Stimulated activated CD8-positive, alpha-beta memory T cell treated with anti-CD3 and anti-CD28 coated beads, Interleukin-12 subunit alpha, Interleukin-12 subunit beta, amount 100 ng/mL, for 1 hour (primary cell): Measurements from ENCODE around the gene RGS5.

Source experiments
- DNase-seq: peaks from one replicate; pipeline ENCODE4 v3.0.0-alpha.2; 2020; ENCODE audit warnings: low read depth

RGS5 gene

DNA sequence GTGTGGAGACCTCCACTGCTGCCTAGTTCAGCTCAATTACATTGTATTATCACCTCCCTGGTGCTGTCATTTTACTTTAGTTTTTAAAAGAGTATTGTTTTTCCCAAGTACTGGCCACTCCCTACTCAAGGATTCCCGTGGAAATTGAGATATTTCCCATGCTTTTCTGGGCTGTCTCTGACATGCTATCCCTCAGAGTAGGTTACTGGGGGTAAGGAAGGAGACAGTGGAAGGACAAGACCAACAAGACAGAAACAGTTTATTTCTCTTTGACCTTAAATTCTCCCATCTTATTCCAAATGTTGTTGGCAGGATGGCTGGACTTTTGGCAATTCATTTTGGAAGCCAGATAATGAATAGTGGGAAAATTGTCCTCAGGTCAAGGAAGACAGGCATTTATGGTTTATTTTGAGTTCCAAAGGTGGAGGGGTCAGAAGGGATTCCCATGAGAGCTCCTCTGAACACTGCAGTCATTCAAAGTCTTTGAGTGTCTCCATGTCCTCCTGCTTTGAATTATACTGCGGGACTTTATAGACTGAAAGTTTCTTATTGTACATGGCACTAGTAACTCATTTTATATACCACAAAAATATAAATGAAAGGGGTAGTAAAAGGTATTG is 20.3 kb downstream of the RGS5 start:
- no peak for DNase-seq

DNA sequence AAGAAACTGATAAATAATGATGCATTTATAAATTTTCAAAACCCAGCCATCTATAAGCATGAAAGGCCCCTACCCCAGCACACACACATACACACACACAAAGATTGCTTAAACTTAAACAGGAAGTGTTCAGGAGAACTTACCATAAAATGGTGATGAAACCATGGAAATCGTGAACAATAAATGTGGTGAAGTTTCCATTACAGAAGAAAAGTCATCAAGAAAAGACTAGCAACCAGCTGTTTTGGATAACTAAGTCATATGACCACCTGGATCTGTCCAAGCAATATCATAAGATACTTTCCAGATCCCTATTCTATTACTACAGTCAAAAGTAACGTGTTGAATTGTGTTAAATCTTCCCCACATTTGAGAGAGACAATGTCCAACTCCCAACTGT is 24.1 kb downstream of the RGS5 start:
- no peak for DNase-seq

- no peak for DNase-seq
Measured at GRCh38 chr1:163176797-163177196, 25.9 kb downstream of the RGS5 start.

DNA sequence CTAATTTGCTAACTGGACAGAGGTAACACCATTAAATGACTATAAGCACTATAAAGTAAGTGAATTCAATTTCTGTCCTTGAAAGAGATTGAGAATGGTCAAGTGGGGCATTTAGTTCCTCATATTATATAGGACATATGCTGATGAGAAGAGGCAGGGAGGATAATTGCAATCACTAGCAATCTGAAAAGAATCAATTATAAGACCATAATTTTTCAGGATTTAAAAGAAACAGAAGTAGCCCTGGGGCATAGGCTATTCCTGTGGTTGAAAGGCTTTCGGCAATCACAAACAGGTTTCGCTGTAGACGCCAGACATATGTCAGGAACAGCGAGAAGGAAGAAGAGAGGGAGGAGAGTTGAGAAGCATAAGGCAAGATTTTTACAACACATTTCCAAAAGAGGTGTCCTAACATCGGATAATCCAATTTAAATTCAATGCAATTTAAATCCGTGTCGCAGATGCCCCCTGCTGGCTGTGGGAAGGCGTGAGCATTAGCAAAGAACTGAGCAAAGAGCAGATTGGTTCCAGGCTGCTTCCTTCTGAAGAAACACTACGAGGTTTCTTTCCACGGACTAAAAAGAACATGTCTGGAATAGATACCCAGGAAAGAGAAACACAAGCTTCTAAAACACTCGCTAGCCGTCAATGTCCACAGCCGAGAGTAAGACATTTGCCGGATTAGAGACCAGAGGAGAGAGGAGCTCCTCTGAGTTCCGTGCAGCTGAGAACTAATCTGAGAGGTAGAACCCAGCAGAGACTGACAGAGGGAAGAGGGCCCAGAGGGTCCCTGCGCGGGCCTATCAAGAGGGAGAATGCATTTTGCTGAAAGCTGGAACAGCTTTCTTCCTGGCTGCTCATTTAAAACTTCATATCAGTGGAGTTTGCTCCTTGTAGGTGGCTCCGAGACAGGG is 27.9 kb downstream of the RGS5 start:
- DNase-seq, result no peak

DNA sequence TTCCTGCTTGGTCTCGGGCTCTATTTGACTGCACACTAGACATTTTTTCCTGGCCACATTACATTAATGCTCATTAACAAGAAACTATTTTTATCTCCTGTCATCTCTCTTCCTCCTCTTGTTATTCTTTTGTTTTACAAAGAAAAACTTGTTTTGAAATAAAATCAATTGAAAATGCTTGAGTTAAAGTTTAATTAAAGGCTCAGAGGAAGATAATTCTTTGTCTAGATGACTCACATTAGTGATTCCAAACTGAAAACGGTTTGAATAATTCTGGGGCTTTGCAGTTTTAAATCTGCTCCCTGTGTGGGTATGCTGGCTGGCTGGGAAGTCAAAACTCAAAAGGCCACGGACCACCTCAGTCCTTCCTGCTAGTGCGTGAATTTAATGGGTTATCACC is 29.6 kb downstream of the RGS5 start:
- DNase-seq, result no peak

DNA sequence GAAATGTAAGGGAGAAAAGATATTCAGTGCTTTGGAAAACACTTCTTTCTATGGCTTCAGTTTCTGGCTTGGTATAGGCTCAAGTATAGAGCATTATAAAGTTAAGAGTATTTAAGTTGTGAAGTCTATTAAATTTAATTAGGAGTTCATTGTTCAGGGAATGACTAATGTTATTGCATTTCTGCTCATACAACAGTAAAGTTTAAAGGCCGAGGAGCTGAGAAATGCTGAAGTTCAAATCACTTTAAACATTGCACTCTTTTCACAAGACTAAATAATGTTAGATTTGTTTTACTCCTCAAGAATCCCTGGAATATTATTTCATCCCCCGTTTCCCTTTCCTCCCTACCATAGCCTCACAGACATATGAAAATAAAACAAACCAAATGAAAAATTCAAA is 30.1 kb downstream of the RGS5 start:
- no peak for DNase-seq

GRCh38 chr1:163171826-163172225 is 30.9 kb downstream of the RGS5 start:
- no peak for DNase-seq

GRCh38 chr1:163170975-163171676 is 31.6 kb downstream of the RGS5 start:
- no peak for DNase-seq

DNA sequence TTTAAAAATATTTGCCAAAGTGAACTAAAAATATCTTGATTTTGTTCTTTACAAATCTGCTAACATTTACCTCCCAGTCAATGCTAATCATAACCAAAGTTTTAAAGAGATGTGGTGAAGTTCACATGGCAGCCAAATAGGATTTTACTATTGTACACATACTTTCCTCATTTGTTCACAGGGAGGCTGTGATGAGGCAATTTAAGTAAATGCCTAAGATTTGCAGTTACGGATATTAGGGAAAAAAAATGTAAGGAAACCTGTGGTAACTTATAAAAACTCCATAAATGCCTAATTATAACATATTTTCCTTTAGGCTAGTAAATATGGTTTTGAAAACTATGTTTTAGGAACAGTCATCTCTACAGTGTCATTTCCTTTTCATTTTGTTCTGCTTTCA is 32.4 kb downstream of the RGS5 start:
- DNase-seq, result no peak

- no peak for DNase-seq
Measured at GRCh38 chr1:163169553-163169952, 33.2 kb downstream of the RGS5 start.

- no peak for DNase-seq
Measured at GRCh38 chr1:163168053-163168452, 34.7 kb downstream of the RGS5 start.

DNA sequence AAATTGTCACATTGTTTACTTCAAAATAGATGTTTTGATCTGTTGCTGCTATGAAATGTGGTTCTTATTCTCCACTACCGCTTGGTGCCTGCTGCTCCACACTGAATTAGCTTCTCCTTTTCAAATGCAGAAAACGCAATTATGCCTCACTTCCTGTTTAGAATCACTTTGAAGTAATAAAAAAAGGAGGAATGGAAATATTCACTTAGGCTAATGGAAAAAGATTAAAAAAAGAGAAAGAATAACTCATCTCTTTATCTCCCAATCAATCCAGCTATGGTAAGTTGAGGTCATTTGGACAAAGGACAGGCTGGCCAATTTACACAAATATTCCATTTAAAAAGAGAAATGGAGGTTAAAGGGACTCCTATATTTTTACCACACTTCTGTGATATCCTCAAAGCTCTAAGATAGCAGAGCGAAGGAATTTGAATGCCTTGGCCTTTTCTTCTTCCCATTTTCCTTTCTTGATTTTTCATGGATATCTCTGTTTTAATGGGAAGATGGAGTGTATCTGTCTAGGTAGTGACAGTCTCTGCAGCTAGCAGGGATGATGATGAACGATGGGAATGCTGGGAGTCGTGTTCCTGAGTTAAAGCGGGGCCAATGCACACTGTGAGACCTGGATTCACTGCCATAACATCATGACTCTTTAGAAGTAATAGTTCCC is 35.7 kb downstream of the RGS5 start:
- DNase-seq, result no peak

GRCh38 chr1:163165119-163165518 is 37.6 kb downstream of the RGS5 start:
- DNase-seq, result no peak

- no peak for DNase-seq
Measured at GRCh38 chr1:163163881-163164582, 38.7 kb downstream of the RGS5 start.

DNA sequence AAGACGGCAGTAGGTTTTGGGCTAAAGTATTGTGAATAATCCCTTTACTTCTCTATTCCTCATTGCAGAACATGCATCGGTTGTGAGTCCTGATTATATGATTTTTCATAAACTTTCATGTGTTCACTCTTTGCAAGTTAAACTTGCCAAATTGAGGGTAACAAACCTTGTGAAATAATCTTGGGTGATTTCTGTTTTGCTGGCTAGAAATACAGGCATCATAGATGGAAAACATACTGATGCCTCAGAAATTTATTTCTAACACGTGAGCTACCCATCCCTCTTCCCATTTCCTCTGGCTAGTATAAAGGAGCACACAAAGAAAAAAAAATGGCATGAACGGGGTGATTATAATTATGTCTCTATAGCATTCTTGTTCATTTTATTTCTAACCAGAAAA is 39.6 kb downstream of the RGS5 start:
- DNase-seq, result no peak

DNA sequence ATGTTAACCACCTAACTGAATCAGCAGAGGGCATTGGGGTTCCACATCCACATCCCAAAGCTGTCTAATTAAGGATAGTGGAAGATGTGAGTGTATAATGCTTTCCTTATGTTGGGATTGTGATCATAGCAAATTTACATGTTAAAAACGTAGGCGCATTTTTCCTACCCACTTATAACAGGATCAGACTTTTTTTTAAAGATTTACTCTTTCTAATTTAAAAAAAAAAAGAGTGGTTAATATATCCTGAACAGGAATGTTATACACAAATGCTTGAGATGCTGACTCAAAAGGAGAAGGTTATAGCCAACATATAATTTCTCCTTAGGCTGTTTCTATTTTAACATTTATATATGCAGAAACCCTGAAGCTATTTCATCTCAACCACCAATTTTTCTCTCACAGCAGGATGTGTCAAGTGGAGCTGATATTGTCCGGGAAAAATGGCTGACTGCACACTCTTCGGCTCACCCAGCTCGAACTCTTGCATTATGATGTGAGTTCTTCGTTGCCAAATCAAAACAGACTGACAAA is 40.3 kb downstream of the RGS5 start:
- no peak for DNase-seq

DNA sequence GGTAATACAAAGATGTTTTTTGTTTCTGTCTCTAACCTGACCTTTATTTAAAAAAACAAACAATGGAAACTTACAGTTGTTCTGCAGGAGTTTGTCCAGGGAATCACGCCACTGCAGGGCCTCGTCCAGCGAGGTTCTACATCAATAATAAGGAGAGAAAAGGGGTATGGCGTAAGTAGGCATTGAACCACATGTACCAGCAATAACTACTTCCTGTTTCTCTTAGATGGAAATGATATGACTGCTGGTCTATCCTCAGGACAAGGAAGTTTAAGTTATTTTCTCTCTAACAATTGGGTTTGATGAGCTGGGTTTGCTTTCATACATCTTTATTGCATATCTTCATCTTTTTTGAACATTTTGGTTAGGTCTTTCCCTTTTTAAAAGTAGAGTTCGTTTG is 40.9 kb downstream of the RGS5 start:
- DNase-seq, result no peak

DNA sequence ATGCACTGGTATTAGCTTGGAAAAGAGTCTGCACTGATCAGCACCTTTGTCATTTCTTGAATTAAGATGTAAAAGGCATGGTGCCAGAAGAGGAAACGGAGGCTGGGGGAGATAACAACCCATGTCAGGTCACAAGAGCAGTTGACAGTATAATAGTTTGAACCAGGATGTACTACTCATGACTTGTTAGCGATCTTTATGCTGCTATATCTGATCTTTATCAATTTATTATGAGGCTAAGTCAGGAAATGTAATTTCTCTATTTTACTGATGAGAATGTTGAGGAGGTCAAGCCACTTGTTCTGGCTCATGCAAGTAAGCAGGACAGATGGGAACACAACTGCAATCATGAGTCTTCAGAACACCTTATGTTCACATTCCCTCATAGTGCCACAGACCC is 41.4 kb downstream of the RGS5 start:
- DNase-seq, result no peak

DNA sequence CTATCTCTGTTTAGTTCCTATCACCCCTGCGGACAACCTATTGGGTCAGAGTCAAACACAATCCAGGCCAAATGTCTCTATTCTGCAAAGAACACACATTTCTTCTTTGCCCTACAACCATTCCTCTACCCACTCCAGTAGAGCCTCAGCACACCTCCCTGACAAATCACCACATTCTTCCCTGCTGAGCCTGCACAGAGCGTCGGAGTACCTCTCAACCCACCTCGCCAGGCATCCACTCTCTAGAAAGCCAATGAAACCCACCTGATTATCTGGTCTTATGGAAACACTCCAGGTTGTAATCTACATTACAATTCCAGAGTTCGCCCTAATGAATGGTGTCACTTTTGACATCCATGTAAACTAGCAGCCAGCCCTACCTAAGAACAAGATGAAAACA is 47.1 kb downstream of the RGS5 start:
- DNase-seq, result no peak

DNA sequence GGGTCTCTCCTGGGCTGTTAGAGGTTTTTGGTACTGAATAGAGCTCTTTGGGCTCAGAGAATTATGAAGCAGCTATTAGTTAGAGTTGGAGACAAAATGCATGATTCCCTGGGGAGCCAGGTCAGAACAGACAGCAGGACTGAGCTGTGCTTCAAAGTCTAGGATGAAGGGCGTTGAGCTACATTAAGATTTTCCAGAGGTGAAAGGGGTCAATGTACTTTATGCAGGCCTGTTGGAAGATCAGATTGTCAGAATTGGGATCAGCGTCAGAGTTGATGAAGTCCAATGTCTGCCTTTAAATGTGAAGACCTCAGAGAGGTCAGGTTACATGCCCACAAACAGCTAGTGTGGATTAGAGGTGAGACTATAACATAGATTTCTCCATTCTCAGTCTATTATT is 53.8 kb downstream of the RGS5 start:
- no peak for DNase-seq

DNA sequence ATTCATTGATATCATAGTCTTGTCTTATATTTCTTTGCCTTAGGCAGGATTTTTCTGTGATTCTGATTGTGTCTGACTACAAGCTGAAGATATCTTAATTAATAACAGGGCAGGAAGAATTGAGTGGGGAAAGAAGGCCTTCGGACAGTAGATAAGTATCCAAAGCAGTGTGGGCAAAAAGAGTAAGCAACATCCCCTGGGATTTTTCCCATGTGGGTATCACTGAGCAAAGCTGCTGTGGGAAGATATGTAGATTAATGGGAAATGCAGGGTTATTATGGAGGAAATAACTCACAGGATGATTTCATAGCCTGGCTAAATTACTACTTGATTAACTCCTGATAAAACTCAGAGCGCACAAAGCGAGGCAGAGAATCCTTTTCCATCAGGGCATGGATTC is 55.7 kb downstream of the RGS5 start:
- no peak for DNase-seq

DNA sequence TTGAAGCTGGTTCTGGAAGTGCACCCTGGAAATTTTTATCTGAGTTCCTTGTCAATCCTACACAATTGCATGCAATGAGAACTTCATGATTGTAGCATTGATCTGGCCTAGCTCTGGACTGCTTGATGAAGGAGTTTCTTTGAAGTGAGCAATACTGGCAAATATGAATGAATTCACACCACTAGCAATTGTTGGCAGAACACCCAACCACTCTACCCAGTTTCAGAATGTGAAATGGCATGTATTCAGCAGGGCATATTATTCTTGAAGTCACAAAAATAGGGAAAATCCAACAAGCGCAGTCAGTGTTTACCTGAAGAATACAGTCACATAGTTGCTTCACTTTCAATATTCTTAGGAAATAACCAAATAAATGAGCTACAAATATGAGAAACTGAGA is 57.3 kb downstream of the RGS5 start:
- no peak for DNase-seq
